Measurements from ENCODE around the gene VPS37C. TPM values are rescaled to one million over a fixed set of nuclear protein-coding genes. Genes with fewer than 3 reads are reported as not detected.

VPS37C gene
- total and polyA plus RNA-seq, 7 donors = 8.6 to 25.4 (median 18.6) TPM

DNA sequence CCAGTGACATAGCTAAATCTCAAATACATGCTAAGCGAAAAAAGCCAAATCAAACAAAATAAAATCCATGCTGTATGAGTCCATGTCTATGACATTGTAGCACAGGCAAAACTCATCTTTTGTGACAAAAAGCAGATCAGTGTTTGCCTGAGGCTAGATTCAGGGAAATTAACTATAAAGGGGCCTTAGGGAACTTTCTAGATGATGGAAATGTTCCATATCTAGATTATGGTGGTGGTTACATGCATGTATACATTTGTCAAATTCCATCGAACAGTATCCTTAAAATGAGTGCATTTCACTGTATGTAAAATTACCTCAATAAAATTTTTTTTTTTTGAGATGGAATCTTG is 44.1 kb downstream of the VPS37C start:
- Histone ChIP-seq H3K4me3 (no peak overlapping the region), H3K36me3 (no peaks in the 10 kb centered on the region), H3K27me3 (no peaks in the 10 kb centered on the region), H3K27ac (no peak overlapping the region), H3K4me1 (peaks cover 0 to 17% (median 12%) of the 10 kb centered on the region in 4 donors), H3K9me3 (no peaks in the 10 kb centered on the region)
- DNase-seq = no peak
- no peak for TF ChIP-seq POLR2A (IDR thresholded peaks at IDR 0.05)
- intact Hi-C loops (cut with DNase I) = no loop called here
- WGBS, 2 donors = 48 to 90% methylated on average over 2 of the region's 2 CpGs

DNA sequence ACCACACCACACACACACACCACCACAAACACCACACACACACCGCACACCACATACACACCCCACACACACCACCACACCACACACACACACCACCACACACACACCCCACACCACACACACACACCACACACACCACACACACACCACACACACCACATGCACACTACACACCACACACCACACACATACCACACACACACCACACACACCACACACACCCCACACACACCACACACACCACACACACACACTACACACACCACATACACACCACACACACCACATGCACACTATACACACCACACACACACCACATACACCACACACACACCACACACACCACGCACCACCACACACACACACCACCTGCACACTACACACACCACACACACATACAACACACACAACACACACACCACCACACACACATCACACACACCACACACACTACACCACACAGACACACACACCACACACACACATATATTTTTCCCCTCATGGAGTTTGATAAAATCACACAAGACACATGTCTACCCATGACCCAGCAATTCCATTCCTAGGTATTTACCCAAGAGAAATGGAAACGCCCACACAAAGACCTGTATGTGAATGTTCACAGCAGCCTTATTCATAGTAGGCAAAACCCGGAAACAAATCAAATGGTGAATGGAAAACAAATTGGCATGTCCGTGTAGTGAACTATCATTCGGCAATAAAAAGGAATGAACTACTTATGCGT is 44.6 kb downstream of the VPS37C start:
- Histone ChIP-seq H3K4me1 (peaks cover 0 to 15% (median 12%) of the 10 kb centered on the region in 4 donors), H3K9me3 (no peaks in the 10 kb centered on the region), H3K36me3 (no peaks in the 10 kb centered on the region), H3K4me3 (no peak overlapping the region), H3K27ac (no peak overlapping the region), H3K27me3 (no peaks in the 10 kb centered on the region)
- DNase-seq = no peak
- intact Hi-C loops (cut with DNase I) = no loop called here
- TF ChIP-seq POLR2A (IDR thresholded peaks at IDR 0.05) = no peak
- TF ChIP-seq, protein P1, sequence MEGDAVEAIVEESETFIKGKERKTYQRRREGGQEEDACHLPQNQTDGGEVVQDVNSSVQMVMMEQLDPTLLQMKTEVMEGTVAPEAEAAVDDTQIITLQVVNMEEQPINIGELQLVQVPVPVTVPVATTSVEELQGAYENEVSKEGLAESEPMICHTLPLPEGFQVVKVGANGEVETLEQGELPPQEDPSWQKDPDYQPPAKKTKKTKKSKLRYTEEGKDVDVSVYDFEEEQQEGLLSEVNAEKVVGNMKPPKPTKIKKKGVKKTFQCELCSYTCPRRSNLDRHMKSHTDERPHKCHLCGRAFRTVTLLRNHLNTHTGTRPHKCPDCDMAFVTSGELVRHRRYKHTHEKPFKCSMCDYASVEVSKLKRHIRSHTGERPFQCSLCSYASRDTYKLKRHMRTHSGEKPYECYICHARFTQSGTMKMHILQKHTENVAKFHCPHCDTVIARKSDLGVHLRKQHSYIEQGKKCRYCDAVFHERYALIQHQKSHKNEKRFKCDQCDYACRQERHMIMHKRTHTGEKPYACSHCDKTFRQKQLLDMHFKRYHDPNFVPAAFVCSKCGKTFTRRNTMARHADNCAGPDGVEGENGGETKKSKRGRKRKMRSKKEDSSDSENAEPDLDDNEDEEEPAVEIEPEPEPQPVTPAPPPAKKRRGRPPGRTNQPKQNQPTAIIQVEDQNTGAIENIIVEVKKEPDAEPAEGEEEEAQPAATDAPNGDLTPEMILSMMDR (IDR thresholded peaks at IDR 0.05) = no peak
- TF ChIP-seq EP300 (IDR thresholded peaks at IDR 0.05) = no peak
- no peak for TF ChIP-seq POLR2AphosphoS5 (IDR thresholded peaks at IDR 0.05)
- WGBS, 2 donors = 41 to 76% methylated on average over 7 of the region's 7 CpGs

DNA sequence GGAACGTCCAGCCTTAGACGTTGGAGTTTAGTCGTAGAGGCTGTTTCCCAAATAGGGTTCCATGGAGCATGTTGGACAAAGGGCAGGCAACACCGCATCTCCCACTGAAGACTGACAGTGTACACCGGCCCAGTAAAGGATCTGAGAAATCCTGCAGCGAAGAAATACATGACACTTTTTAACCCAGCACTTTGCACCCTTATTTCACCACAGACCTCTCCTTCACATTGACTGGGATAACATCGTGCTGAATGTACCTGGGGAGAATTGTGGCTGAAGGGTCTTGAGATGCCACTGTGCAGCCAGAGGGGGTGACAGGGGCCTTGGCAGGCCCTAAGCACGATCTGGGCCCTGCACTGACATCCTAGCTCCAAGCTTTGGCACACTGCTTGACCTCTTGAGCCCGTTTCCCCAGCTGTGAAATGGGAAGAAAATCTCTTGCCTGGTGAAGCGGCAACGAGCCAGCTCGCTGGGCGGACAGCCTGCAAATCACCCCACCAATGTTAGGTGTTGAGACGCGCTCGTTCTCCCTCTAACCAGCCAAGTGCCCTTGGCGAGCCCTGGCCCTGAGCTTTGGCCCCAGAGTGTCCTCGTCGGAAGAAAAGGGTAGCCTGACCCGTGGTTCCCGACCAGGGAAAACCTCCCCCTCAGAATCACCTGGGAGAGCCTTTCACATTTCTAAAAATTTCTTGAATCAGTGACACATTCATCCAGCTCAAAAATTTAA is 45.6 kb downstream of the VPS37C start:
- Histone ChIP-seq H3K27me3 (no peaks in the 10 kb centered on the region), H3K4me1 (peaks cover 0 to 5% (median 4%) of the 10 kb centered on the region in 4 donors), H3K9me3 (no peaks in the 10 kb centered on the region), H3K36me3 (no peaks in the 10 kb centered on the region), H3K4me3 (no peak overlapping the region), H3K27ac (no peak overlapping the region)
- no peak for DNase-seq
- intact Hi-C loops (cut with DNase I) = no loop called here
- no peak for TF ChIP-seq POLR2A (IDR thresholded peaks at IDR 0.05)
- TF ChIP-seq EP300 (IDR thresholded peaks at IDR 0.05) = no peak
- TF ChIP-seq, protein P1 (IDR thresholded peaks at IDR 0.05) = no peak
- no peak for TF ChIP-seq POLR2AphosphoS5 (IDR thresholded peaks at IDR 0.05)
- WGBS, 2 donors = 89 to 90% methylated on average over 21 of the region's 21 CpGs

DNA sequence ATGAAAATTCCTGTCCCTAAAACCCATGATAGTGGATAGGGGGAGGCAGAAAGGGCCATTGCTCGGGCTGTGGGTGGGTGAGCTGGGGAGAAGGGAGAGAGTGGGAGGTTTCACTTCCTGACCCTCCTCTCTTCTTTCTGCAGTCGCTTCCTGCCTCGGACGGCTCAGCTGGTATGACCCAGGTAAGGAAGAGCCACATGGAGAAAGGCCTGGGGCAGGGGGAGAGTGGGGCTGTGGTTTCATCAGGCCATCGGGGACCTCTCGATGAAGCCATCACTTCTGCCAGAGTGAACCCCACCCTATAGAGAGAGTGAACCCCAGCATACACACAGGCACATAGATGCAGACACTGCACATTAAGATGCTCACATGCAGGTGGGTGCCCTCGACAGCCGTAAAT is 46.3 kb downstream of the VPS37C start:
- TF ChIP-seq POLR2A (IDR thresholded peaks at IDR 0.05) (no peak), EP300 (IDR thresholded peaks at IDR 0.05) (no peak), POLR2AphosphoS5 (IDR thresholded peaks at IDR 0.05) (no peak)
- TF ChIP-seq, protein P1 (IDR thresholded peaks at IDR 0.05) = no peak
- Histone ChIP-seq H3K27me3 (no peaks in the 10 kb centered on the region), H3K27ac (no peak overlapping the region), H3K36me3 (no peaks in the 10 kb centered on the region), H3K4me1 (no peaks in the 10 kb centered on the region), H3K4me3 (no peak overlapping the region), H3K9me3 (no peaks in the 10 kb centered on the region)
- peak; percentile 33 for DNase-seq
- 60 to 86% methylated on average over 8 of the region's 8 CpGs for WGBS, 2 donors
- intact Hi-C loops (cut with DNase I) = no loop called here

GRCh38 chr11:61113201-61113600 is 48.0 kb downstream of the VPS37C start:
- H3K9me3 ChIP-seq = no peaks in the 10 kb centered on the region
- H3K36me3 ChIP-seq = no peaks in the 10 kb centered on the region
- H3K27me3 ChIP-seq = no peaks in the 10 kb centered on the region
- no peak overlapping the region for H3K4me3 ChIP-seq
- DNase-seq = peak; percentile 46
- 83 to 90% methylated on average over 9 of the region's 9 CpGs for WGBS, 2 donors
- TF ChIP-seq EP300 (IDR thresholded peaks at IDR 0.05) (no peak), POLR2AphosphoS5 (IDR thresholded peaks at IDR 0.05) (no peak), POLR2A (IDR thresholded peaks at IDR 0.05) (no peak)
- TF ChIP-seq, protein P1 (IDR thresholded peaks at IDR 0.05) = no peak
- no peaks in the 10 kb centered on the region for H3K4me1 ChIP-seq
- intact Hi-C loops (cut with DNase I) = no loop called here
- no peak overlapping the region for H3K27ac ChIP-seq
